ENCODE measurements around the gene ABHD17A.
A peak's percentile ranks its signal among the peaks of the same experiment; 100 is the strongest.

- TF ChIP-seq CTCF (IDR thresholded peaks at IDR 0.05) (peak; percentile 90 to 95 (median 92)), POLR2A (IDR thresholded peaks at IDR 0.05) (no peak)
These were observed 36.7 kb downstream of the ABHD17A start, which contains the start of gene REXO1 for GRCh38 chr19:1848399-1849131.
